Activated CD4-positive, CD25-positive, alpha-beta regulatory T cell (primary cell): Measurements from ENCODE around the gene RAB5B.
A peak's percentile ranks its signal among the peaks of the same experiment; 100 is the strongest.
"Not testable (repeated sequence)": the region's sequence is repeated elsewhere in the genome, so short reads cannot be mapped to it uniquely, and the experiment has no call there.

ENCODE experiments used
- DNase-seq, 4 experiments: peaks; one replicate each; lab custom pipeline; 2025; lab: John Stamatoyannopoulos, UW

The RAB5B gene

DNA sequence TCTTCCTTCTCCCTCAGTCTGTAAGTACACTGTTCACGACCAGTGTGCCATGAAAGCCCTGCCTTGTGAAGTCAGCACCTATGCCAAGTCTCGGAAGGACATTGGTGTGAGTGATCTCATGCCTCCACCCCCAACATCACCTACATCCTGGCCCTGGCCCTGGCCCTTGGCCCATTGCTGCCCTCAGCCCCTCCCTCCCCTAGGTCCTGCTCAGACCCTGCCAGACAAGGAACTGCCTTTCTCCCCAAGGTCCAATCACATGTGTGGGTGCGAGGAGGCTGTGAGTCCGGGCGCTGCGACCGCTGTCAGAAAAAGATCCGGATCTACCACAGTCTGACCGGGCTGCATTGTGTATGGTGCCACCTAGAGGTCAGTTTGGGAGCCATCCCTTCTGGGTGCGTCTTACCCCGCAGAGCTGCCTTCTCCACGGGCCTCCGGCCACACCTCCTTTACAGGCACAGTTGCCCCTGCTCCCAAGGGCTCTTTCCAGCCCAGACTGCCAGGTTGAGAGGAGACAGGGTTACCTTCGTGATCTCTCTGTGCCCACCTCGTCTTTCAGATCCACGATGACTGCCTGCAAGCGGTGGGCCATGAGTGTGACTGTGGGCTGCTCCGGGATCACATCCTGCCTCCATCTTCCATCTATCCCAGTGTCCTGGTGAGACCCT lies 33.7 kb upstream of the RAB5B start:
- peak; percentile 54 to 73 (median 68) for DNase-seq

DNA sequence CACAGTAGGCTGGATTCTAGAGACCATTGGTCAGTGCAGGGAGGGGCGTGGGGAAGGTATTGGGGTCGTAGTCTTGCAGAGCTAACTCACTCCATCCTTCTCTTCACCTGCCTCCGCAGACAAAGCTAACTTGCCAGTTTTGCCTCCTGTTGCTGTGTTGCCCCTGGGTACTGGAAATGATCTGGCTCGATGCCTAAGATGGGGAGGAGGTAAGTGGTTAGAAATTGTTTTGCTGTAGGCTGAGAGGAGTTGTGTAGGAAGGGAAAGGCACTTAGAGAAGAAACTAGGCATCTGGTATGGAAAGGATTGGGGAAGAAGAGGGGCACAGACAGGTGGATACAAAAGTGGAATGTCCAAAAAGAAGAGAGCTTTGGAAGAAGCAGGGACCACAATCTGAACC lies 31.8 kb upstream of the RAB5B start:
- DNase-seq: no peak

DNA sequence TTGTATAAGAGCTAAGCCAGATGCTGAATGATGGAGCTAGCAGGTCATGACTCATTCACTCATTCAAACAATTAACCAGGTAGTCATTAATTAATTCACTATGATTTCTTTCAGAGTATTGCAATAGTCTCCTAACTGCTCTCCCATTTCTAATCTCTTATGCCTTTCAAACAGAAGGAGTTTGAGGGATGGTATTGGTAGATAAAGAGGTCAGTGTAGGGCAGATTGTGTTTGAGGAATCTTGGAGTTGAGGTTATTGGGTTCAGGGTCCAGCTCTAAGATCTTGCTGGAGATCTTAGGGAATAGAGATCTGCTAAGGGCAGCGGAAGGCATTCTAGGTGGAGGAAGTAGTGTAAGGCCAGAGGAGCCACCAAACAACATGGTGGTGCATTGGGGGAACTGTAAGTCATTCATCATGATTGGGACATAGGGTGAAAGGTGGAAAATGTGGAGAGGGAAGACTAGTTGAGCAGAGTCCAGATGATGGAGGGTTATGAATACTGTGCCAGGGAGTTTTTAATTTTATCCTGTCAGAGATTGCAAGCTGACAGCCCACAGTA lies 31.2 kb upstream of the RAB5B start:
- no peak for DNase-seq

DNA sequence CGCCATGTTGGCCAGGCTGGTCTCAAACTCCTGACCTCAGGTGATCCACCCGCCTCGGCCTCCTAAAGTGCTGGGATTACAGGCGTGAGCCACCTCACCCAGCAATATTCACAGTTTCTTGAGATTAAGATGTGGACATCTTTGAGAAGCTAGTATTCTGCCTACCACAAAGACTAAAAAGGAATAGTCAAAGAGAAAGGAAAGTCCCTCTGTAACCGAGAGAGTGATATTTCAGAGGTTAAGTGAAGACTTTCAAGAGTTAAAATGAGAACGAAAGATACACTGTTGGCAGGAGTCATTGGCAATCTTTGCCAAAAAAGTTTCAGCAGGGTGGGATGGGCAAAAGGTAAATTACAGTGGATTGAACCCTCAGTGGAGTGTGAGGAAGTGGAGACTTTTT lies 27.3 kb upstream of the RAB5B start:
- no peak for DNase-seq

DNA sequence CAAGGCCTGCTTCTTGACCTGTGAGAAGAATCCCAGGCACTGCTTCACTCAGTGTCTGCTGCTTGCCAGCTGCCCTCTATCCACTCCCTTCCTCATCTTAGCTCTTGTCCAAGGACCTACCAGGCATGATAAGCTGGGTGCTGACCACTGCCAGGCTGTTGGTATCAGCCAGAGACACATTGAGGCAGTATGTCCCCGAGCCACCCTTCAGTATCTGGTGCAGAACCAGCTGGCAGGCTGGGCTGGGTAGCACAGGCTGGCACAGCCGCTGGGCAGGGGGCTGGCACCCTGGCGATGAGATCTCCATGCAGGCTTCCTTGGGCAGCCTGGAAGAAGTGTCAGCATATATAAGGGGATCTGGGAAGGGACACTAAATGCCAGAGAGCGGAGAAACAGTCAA lies 18.5 kb upstream of the RAB5B start:
- DNase-seq: no peak

DNA sequence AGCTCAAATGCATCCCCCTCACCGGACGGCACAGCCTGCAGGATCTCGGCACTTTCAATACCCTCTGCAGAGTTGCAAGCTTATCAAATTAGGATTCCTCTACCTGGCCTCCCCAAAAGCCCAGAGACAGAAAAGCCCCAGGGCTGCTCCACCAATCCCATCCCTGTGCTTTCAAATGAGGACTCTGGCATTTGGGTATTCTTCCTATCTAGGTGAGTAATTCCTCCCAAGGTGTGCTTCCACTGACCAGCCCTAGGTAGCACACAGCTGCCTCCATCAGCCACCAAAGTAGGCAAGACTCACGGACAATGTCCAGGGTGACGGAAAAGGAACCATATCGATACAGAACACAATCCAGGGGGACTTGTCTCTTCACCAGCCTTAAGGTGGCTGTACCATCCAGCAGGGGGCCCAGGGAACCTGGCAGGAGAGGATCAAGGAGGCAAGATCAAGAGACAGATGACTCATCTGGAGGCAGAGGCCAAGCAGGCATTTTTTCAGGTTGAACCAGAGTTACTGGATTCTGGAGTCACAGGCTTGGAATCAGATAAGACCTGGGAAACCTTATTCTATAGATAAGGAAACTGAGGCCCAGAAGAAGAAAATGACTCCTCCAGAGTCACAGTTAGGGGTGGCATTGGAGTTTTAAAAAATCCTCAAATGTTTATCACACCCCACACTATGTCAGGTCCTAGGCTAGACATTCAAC lies 17.9 kb upstream of the RAB5B start:
- DNase-seq: peak in 2 of 4 experiments; percentile 15 to 22

DNA sequence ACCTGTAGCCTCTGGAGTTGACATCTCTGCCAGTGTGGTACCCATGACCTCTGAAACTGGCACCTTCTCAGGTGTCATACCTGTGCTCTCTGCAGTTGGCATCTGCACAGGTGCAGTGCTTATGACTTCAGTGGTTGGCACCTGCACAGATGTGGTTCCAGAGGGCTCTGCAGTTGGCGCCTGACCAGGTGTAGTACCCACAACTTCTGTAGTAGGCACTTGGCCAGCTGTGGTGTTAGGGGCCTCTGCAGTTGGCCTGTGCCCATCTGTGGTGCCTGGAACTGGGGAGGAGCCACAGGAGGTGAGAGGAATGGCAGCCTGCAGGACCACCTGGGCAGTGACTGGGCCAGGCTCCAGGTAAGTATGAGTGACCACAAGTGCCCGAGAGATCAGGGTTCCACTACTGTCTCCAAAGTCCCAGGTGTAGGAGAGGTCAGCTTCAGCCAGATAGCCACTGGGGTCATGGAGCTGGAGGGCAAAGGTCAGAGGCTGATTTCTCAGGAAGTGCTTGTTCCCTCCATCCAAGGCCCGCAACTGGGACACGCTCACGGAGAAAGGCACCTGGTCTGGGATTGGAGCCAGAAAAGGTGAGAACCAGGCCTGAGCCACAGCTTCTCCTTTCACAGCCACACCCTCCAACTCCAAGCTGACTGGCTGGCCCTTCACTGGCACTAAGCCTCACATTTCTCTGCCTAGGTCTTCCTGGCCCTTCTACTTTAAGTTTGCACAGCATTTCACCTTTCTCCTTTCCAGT lies 16.6 kb upstream of the RAB5B start:
- no peak for DNase-seq

DNA sequence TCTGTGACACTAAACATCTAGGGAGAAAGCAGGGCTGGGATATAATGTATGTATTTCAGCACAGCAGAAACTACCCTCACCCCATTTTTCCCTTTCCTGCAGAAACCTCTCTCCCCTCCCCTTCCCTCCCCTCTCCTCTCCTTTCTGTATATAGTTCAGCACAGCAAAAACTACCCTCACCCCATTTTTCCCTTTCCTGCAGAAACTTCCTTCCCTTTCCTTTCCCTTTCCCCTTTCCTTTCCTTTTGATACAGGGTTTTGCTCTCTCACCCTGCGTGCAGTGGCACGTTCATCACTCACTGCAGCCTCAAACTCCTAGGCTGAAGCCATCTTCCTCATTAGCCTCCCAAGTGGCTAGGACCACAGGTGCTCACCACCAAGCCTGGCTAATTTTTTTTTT lies 10.1 kb upstream of the RAB5B start:
- DNase-seq: no peak

DNA sequence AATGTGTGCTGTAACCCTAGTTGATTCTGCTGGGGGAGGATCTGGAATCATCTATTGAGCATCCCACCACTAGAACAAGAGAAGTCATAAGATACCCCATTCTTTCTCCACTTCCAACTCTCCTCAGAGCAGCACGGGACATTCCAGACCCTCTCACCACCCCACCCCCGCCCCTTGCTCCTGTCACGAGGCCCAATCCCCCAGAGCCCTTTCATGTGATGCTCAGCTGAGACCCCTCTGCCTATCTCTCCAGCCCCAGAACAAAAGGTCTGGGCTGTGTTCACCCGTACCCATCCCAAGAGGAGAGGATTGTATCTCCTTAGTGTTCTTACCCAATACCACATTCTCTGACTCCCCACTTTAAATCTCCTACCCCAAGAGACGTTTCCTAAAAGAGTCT lies 8.6 kb upstream of the RAB5B start:
- no peak for DNase-seq

DNA sequence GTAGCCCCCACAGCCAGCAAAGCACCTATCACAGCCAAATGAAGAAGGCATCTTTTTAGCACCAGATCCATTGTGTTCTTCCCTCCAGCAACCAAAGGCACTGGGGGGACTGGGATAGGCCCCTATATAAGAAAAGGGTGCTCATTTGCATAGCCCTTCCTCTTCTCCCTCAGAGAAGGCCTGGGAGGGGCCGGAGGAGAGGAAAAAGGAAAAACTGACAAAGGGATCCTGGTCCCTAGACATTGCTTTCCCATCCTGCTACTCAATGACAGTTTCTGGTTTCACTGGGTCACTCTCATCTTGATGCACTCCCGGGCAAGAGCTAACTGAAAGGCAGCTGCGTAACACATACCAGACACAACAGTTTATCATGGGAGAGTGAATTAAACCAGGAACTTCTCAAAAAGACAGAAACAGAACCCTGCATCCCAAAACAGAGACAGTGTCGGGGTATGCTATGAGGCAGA lies 7.9 kb upstream of the RAB5B start, which contains the start of gene PMEL:
PMEL (minus strand) TSS at position 102 of the 467 bp plus-strand sequence; CDS start at position 71, 31 bp downstream.
- no peak for DNase-seq

DNA sequence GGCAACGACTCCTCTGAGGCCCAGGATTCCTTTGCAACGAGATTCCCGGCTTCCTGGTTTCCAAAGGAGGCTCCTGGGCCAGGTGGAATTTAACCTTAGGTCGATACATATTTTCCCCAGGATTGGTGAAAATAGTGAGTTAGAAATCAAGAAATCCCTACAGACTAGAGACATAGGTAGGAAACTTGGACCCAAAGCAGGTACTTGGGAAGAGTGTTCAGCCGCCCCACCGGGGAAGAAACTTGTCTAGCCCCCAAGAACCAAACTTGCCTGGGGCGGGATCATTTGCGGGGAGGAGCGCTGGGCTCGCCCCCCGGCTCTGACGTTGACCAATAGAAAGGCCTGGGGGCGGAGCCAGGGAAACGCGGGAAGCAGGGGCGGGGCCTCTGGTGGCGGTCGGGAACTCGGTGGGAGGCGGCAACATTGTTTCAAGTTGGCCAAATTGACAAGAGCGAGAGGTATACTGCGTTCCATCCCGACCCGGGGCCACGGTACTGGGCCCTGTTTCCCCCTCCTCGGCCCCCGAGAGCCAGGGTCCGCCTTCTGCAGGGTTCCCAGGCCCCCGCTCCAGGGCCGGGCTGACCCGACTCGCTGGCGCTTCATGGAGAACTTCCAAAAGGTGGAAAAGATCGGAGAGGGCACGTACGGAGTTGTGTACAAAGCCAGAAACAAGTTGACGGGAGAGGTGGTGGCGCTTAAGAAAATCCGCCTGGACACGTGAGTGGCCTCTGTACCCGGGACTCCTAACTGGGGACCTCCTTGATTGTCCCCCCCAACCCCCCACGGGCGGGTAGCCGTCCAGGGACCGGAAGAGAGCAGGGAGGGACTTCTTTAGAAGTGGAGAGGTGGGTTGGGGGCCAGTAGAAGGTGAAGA lies 7.2 kb upstream of the RAB5B start, which contains the start of gene CDK2:
CDK2 (plus strand) TSS at position 423 of the 874 bp plus-strand sequence; CDS start at position 602, 179 bp downstream.
- DNase-seq: peak; percentile 64 to 82 (median 66)

DNA sequence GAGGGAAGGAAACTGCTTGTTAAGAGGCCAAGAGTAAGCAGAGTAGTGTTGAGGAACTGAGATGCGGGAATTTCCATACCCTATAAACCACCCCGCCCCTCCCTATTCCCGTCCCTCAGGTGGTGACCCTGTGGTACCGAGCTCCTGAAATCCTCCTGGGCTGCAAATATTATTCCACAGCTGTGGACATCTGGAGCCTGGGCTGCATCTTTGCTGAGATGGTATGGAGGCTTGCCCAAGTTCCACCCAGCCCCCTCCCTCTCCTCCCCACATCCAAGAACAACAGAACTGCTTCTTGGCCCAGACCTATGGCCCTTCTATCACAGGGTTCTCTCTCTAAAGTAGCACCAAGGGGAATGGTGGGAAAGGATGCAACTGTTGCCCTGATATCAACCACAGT lies 4.5 kb upstream of the RAB5B start:
- no peak for DNase-seq

DNA sequence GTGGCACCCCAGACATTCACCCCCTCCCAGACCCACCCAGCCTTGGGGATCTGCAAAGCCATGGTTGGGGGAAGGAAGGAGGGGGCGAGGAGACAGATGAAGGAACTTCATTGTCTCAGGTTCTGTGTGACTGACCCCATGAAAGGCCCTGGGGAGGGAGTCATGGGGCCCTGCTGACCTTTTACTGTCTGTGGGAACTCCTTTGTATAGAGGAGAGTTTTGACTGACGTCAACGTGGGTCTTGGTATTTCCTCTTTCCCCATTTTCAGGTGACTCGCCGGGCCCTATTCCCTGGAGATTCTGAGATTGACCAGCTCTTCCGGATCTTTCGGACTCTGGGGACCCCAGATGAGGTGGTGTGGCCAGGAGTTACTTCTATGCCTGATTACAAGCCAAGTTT lies 3.1 kb upstream of the RAB5B start:
- DNase-seq: no peak

DNA sequence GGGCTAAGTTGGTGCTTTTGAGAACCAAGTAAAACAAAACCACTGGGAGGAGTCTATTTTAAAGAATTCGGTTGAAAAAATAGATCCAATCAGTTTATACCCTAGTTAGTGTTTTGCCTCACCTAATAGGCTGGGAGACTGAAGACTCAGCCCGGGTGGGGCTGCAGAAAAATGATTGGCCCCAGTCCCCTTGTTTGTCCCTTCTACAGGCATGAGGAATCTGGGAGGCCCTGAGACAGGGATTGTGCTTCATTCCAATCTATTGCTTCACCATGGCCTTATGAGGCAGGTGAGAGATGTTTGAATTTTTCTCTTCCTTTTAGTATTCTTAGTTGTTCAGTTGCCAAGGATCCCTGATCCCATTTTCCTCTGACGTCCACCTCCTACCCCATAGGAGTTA lies 1.8 kb upstream of the RAB5B start:
- no peak for DNase-seq

DNA sequence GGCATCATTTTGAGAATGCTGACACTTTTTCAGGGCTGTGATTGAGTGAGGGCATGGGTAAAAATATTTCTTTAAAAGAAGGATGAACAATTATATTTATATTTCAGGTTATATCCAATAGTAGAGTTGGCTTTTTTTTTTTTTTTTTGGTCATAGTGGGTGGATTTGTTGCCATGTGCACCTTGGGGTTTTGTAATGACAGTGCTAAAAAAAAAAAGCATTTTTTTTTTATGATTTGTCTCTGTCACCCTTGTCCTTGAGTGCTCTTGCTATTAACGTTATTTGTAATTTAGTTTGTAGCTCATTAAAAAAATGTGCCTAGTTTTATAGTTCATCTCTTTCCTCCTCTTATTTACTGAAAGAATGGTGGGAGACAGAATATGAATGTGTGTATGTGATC lies 1.4 kb upstream of the RAB5B start:
- no peak for DNase-seq

DNA sequence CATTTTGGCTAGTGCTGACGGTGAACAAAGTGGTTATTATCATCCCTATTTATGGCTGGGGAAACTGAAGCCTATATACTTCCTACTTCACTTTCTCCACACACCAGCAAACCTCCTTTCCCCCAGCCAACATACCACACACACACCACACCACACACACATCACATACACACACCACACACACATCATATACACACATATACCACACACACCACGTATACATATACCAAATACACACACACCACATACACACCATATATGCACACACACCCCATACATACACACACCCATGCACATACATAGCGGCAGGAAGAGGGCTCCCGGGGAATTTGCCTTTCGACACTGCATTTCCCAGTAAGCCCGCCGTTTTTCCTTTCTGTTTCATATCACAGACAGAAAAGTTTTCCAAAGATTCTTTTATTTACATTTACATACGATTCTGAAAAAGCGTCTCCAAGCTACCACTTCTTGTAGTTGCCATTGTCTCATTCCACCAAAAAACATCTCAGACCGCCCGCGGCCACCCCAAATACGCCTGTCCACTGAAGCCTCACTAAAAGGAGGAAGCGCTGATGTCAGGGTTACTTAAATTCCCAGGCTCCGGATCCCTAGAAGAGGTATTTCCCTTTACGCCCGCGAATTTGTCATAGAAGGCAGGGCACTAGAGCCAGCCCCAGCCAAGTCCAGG lies 823 bp upstream of the RAB5B start:
- DNase-seq: no peak

DNA sequence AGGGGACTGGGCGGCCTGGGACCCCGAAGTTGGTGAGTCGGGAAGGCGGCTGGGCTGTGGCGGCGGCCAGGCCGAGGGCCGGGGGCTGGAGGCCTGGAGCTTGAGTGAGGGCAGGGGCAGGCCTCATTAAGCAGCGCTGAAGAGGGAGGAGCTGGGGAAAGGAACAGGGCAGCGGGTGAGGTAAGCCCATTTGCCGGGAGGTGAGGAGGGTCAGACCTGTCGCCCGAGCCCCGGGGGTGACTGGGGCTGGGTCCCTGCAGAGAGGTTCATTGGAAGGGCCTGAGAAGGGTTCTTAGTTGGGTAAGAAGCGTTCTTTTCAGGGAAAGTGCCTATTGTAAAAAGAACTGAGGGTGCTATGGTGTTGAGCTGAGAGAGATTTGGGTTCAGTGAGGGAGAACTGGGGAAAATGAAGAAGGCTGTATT lies 441 bp downstream of the RAB5B start:
- peak in 1 of 4 experiments; percentile 34 for DNase-seq

DNA sequence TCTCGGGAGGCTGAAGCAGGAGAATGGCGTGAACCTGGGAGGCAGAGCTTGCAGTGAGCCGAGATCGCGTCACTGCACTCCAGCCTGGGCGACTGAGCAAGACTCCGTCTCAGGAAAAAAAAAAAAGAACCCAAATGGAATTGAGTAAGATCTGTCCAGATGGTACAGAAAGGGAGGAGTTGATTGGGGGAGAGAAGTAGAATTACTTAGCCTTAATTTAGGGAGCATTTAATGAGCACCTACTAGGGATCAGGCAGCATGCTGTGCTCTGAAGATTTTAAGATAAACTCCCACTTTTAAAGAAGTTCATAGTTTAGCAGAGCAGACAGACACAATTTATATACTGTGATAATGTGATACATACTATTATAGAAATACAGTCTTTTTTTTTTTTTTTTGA lies 4.5 kb downstream of the RAB5B start:
- DNase-seq: no peak

DNA sequence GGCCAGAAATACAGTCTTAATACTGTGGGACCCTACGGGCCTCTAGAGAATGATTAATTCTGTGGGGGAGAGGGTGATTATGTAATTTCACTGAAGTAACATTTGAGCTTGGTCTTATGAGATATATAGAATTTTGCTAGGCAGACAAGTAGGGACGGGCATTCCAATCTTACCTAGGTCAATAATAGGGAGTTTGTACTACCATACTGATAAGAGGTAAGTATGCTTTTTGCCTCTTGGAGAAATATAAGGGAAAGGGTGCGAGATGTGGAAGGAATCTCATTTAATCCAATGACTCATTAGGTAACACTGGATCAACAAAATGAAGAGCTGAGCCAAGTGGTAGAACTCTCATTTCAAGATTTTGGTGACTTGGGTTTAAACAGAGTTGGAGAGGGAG lies 5.2 kb downstream of the RAB5B start:
- no peak for DNase-seq

DNA sequence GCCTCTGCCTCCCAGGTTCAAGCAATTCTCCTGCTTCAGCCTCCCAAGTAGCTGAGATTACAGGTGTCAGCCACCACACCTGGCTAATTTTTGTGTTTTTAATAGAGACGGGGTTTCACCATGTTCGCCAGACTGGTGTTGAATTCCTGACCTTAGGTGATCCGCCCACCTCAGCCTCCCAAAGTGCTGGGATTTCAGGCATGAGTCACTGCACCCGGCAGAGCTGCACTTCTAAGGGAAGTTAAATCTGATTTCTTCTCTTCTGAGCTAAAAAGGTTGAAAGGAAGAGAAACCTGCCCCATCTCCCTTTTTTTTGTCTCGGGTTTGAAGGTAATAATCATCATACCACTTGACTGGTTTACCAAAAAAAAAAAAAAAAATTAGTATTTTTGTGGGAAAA lies 8.0 kb downstream of the RAB5B start:
- not testable (repeated sequence) for DNase-seq
